Non-pigmented ciliary epithelial cell (primary cell): ENCODE data around the gene TMCO4.
"Not testable (repeated sequence)": the region's sequence is repeated elsewhere in the genome, so short reads cannot be mapped to it uniquely, and the experiment has no call there.

Experiments used
- DNase-seq: peaks from one replicate; pipeline ENCODE4 v3.0.0-alpha.2; 2010; ENCODE audit warnings: low read depth

The TMCO4 gene

DNA sequence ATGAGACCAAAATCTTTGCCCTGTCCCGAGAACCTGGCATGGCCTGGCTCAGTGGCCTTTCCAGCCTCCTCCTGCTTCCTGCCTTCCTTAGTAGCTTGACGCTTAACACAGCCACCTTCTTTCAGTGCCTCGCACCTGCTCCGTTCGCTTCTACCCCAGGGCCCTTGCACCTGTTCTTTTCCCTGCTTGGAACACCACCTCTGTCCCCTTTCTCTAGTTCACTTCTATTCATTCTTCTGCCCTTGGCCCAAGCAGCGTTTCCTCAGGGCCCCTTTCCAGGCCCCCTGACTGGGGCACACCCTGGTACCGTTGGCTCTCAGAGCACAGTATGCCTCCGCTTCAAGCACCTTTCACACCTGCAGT, 144.0 kb downstream of the TMCO4 start:
- DNase-seq, result no peak

DNA sequence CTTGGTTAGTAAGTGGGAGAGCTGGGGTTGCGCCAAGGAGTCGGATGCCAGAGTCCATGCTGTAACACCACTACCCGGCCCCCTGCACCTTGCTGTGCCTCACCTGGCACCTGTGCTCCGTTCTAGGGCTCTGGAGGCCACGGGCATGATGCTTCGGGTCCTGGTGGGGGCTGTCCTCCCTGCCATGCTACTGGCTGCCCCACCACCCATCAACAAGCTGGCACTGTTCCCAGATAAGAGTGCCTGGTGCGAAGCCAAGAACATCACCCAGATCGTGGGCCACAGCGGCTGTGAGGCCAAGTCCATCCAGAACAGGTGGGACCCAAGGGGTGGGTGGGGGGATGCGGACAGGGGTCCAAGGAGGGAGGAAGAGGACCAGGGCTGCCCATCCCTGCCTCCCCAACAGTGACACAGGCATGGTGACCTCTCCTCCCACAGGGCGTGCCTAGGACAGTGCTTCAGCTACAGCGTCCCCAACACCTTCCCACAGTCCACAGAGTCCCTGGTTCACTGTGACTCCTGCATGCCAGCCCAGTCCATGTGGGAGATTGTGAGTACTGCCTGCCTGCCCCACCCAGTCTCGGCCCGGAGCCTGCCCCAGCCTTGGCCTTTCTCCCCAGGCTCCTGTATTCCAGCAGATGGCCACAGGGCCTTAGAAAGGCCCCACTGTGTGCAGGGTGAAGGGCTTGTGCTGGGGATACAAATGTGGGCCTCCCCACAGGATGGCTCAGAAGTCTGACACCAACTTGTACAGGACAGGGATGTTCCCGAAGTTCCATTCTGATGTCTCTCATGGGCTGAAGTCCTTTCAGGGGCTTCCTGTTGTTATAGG, 144.6 kb downstream of the TMCO4 start:
- no peak for DNase-seq

DNA sequence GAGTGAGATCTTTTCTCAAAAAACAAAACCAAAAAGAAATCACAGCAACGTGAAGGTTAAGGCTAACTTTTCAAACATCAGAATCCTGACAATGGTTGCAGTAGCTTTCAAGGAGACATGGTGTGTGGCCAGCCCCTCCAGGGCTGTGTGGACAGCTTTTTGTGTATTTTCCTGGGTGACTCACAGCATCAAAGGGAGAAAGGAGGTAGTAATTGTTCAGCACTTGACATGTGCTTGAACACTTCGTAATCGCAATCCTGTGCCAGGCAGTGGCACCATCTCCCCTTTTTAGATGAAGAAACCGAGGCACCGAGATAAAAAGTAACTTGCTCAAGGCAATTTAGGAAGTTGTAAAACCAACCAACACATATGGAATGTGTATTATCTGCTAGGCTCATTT, 145.3 kb downstream of the TMCO4 start:
- DNase-seq, result no peak

DNA sequence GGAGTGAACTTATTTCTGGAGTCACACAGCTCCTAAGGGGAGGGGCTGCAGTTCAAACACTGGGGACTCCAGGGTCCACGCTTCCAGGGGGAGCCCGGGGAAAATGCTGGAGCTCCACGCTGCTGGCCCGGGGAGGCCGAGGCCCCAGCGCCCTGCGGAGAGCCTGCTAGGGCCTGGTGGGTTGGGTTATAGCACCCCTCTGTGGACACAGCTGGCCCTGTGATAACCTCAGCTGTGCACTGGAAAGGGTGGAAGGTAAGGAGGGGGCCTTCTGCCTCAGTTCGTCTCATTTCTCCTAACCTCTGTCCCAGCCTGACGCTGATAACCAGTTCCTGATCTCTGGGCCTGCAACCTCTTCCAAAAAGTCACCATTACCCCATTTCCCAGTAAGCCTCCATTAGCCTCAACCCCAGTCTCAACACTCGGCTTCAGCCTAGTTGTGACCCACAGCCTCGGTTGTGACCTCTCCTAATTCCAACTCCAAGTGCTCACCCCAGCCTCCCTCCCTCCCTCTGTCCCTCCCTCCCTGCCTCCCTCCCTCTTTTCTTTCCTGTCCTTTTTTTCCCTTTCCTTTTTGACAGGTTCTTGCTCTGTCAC, 148.5 kb downstream of the TMCO4 start:
- DNase-seq, result no peak

- DNase-seq, result no peak
Measured at GRCh38 chr1:19650416-19651140, 149.1 kb downstream of the TMCO4 start.

GRCh38 chr1:19648689-19649088, 151.0 kb downstream of the TMCO4 start:
- DNase-seq, result no peak

- no peak for DNase-seq
Measured at GRCh38 chr1:19648239-19648638, 151.5 kb downstream of the TMCO4 start.

DNA sequence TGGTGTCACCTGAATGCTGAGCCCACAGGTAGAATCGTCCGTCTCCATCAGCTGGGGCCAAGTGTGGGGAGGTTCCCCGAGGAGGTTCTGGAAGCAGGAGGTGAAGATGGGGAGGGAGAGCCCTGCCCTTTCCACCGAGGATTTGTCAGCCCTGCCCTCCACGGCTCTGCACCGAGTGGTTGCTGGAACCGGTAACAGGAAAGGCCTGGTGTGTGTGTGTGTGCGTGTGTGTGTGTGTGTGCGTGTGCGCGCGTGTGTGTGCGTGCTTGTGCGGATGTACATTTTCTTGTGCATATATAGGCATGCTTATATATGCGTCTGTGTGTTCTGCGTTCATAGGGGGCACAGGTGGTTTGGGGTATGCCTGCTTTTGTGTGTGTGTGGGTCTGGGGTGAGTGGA, 152.1 kb downstream of the TMCO4 start:
- no peak for DNase-seq

DNA sequence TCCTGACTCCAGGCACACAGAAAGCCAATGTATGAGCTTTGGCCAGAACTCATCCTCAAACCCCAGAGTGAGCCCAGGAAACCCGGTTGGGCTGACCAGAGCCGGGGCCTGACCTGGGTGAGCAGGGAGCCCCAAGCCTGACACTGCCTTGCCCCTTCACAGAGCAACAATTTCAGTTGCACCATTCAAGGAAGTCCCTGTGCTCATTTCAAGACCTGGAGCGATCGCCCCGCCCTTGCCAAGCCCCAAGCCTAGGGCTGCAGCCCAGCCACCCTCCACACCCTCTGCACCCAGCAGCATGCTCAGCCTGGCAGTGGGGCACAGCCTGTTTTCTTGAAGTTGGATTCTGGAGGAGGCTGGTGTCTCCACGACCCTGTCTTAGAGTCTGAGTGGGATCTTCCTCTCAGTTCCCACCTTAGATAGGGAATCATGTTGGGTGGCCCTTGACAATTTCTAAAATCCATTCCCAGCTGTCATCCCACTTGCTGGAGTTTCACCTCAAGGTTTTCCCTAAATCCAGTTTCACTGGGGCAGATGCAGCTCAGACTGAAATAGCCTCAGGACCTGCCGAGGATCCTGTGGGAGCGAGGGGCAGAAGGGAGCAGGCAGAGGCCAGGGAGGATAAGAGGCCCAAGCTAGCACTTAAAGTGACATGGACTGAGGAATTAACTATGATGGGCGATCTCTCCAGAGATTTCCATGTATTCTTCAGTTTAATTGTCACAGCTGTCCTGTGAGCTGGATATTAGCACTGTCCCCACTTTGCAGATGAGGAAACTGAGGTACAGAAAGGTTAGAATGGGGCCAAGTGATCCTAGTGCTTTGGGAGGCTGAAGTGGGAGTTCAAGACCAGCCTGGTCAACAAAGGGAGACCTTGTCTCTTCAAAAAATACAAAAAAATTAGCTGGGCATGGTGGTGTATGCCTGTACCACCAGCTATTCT, 153.1 kb downstream of the TMCO4 start:
- no peak for DNase-seq

DNA sequence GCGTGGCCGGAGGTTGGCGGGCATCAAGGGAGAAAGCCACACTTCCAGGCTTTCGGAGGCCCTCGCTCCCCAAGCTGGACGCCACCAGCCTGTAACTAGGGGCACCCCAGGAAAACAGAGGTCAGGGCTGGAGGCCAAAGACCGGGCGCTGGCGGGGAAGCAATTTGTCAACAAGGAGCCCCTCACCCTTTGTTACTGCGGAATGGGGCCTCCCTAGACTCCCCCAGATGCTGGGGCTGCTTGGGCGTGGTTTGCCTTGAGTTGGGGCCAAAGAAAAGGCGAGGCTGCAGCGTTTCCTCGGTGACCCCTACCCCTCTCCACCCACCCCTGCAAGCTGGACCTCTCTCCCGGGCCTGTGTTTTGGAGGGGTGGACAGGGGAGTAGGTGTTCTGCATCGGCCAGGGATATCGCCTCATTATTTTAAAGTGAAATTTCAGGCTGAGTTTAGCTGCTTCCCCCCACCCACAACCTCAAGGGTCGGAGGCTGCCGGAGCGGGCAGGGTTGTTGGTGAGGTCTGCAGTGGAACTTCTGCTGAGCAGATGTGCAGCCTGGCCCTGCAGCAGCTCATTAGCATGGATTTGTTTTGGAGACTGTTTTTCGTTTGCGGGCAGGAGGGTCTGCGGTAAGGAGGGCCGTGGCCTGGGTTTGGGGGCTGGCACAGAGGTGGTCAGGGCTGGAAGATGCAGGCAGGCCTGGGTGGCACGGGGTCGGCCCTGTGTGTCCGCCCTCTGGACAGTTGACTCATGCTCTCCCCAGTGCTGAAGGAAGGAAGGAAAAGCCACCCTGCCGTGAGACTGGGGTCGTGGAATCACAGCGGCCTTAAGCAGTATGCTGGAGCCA, 154.1 kb downstream of the TMCO4 start:
- DNase-seq, result no peak

- no peak for DNase-seq
Measured at GRCh38 chr1:19644681-19645410, 154.9 kb downstream of the TMCO4 start.

- no peak for DNase-seq
Measured at GRCh38 chr1:19644395-19644680, 155.4 kb downstream of the TMCO4 start.

GRCh38 chr1:19643602-19644394, 155.9 kb downstream of the TMCO4 start, which contains the start of gene NBL1:
TSS of gene NBL1 (plus strand) at chr1:19644311. CDS start at chr1:19655031, 10,720 bp downstream.
- DNase-seq, result no peak

DNA sequence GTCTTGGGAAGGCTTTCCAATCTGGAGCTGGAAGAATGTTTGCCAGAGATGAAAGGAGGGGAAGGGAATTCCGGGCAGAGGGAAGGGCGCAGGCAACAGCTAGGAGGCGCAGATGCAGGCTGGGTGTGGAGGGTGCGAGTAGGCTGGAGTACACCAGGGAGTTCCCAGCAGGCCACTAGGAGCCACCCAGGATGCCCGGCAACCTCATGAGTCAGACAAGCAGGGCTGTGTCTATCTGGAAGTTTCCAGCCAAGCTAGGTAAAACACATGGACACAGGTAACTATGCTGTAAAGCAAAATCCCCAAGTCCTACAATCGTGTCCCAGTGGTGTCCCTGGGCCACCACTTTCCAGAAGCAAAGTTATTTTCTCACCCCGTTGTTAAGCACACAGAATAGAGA, 156.6 kb downstream of the TMCO4 start:
- DNase-seq, result no peak

DNA sequence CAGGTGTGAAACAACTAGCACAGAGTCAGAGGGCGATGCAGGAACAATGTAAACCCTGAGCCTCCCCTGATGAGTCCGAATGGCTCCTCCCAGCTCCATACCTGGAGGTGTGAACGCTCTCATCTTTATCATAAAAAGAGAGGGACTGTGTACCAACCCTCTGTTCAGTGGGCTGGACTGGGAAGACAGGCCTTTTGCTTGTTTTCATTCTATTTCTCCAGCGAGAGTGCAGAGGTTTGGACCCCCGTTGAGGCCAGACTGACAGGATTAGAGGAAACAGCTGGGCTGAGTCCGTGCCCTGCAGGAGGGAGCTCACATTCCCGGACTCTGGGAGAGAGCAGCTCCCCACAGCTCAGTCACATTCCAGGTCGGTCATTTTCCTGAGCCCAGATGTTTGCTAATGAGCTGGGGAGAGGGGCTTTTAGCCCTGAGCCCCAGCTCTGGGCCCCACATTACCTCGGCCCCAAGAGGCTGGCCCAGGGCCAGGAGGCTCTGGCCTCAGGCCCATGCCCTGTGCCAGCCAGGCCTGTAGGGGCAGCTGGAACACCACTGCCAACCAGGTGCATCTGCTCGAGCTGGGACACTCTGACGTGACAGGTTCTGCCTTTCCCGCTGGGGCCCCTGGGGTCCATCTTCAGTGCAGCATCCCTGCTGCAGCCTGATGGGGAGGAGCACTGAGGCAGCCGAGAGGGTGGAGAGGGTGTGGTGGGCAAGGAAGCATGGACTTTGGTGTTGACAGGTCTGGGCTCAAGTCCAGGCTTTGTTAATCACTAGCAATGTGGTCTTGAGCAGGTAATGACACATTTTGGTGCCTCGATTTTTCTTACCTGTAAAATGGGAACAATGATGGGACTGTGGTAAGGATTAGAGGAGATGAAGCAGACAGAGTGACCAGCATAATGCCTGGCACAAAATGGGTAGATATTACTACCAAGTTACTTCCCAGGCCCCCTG, 159.1 kb downstream of the TMCO4 start:
- no peak for DNase-seq

- DNase-seq, result no peak
Measured at GRCh38 chr1:19639999-19640362, 159.7 kb downstream of the TMCO4 start.

GRCh38 chr1:19639228-19639627, 160.5 kb downstream of the TMCO4 start:
- not testable (repeated sequence) for DNase-seq

- DNase-seq, result no peak
Measured at GRCh38 chr1:19637606-19638005, 162.1 kb downstream of the TMCO4 start.

GRCh38 chr1:19636749-19637148, 163.0 kb downstream of the TMCO4 start:
- DNase-seq, result not testable (repeated sequence)
